Naive thymus-derived CD4-positive, alpha-beta T cell (primary cell): Measurements from ENCODE around the gene MTFR1L. TPM values are rescaled to one million over a fixed set of nuclear protein-coding genes. Genes with fewer than 3 reads are reported as not detected.

Source experiments
- ATAC-seq: fragments of 150-1000 bp; cut with Tn5 transposase; 2 replicates; pipeline ENCODE4 v1.10.0; 2021; ENCODE audit warnings: mild to moderate bottlenecking, moderate library complexity
- CTCF ChIA-PET: fragments of 350-600 bp; sonication (Branson Sonifier 250); formaldehyde crosslinking; loops from one replicate; lab custom pipeline; 2021; ENCODE audit warnings: antibody characterized with exemption; lab: Charles Lee
- POLR2A ChIA-PET: fragments of 350-600 bp; sonication (Branson Sonifier 250); formaldehyde crosslinking; loops from one replicate; lab custom pipeline; 2021; ENCODE audit warnings: antibody characterized with exemption, inconsistent platforms; lab: Charles Lee
- DNase-seq, 9 donors: peaks; one replicate each; pipeline versions ENCODE4 v3.0.0 to v3.0.0-alpha.2; 2020 to 2022; ENCODE audit warnings: mixed read lengths in 1 of 9
- H3K27ac ChIP-seq: one replicate; pipeline ENCODE4 v1.7.0; 2013; ENCODE audit warnings: mild to moderate bottlenecking, low read depth, low read length, moderate library complexity
- H3K27me3 ChIP-seq, 2 donors: one replicate each; pipeline ENCODE4 v1.7.0; 2013; ENCODE audit warnings: low read length in 2 of 2, mild to moderate bottlenecking in 2 of 2, moderate library complexity in 2 of 2; ENCODE audit not compliant: control insufficient read depth in 2 of 2, insufficient read depth in 2 of 2
- H3K36me3 ChIP-seq, 3 experiments: 1 replicate in 2 of 3; 2 replicates in 1 of 3; pipeline ENCODE4 v1.7.0; 2013; ENCODE audit warnings: low read length in 3 of 3, mild to moderate bottlenecking in 3 of 3, moderate library complexity in 1 of 3; ENCODE audit not compliant: insufficient read depth in 3 of 3, control insufficient read depth in 2 of 3
- H3K4me1 ChIP-seq, 2 donors: one replicate each; pipeline ENCODE4 v1.7.0; 2013; ENCODE audit warnings: low read length in 2 of 2, mild to moderate bottlenecking in 2 of 2, moderate library complexity in 1 of 2; ENCODE audit not compliant: control insufficient read depth in 2 of 2, insufficient read depth in 2 of 2
- H3K4me3 ChIP-seq: 2 replicates; pipeline ENCODE4 v1.7.0; 2013; ENCODE audit warnings: mild to moderate bottlenecking, low read length
- H3K9me3 ChIP-seq, 3 experiments: 1 replicate in 2 of 3; 2 replicates in 1 of 3; pipeline ENCODE4 v1.7.0; 2013; ENCODE audit warnings: low read length in 3 of 3; ENCODE audit not compliant: control insufficient read depth in 2 of 3
- H3K27ac Mint-ChIP-seq, 9 donors: one replicate each; pipeline ENCODE4 v1.8.0; 2020 to 2022; ENCODE audit warnings: mixed read lengths in 9 of 9, mild to moderate bottlenecking in 8 of 9, moderate library complexity in 5 of 9, inconsistent platforms in 2 of 9
- H3K27me3 Mint-ChIP-seq, 5 donors: one replicate each; pipeline ENCODE4 v1.8.0; 2021 to 2022; ENCODE audit warnings: mixed read lengths in 5 of 5, mild to moderate bottlenecking in 1 of 5
- H3K36me3 Mint-ChIP-seq, 5 donors: one replicate each; pipeline ENCODE4 v1.8.0; 2020 to 2022; ENCODE audit warnings: mixed read lengths in 5 of 5, mild to moderate bottlenecking in 3 of 5, inconsistent platforms in 1 of 5
- H3K4me1 Mint-ChIP-seq, 7 donors: one replicate each; pipeline ENCODE4 v1.8.0; 2020 to 2022; ENCODE audit warnings: mixed read lengths in 7 of 7, mild to moderate bottlenecking in 3 of 7, inconsistent platforms in 1 of 7
- H3K4me3 Mint-ChIP-seq, 10 donors: one replicate each; pipeline ENCODE4 v1.8.0; 2020 to 2022; ENCODE audit warnings: mild to moderate bottlenecking in 10 of 10, mixed read lengths in 10 of 10, moderate library complexity in 6 of 10, inconsistent platforms in 2 of 10
- H3K9me3 Mint-ChIP-seq, 11 donors: one replicate each; pipeline ENCODE4 v1.8.0; 2020 to 2022; ENCODE audit warnings: mixed read lengths in 11 of 11, mild to moderate bottlenecking in 4 of 11, inconsistent platforms in 1 of 11, moderate library complexity in 1 of 11
- intact Hi-C, 2 donors: fragments of 100-400 bp; cut with micrococcal nuclease; formaldehyde crosslinking; loops; one replicate each; pipeline ENCODE4 v1.15.1; 2023
- polyA plus RNA-seq, 2 donors: library from polyadenylated mRNA; unstranded; fragments of 300-500 nt; fragmentation: Illumina TruSeq; gene quantifications; one replicate each; pipeline ENCODE4 v1.2.3, GENCODE V29; 2021
- total RNA-seq, 6 experiments: library from RNA in 5 of 6; stranded (reverse) in 5 of 6; gene quantifications; 1 replicate in 5 of 6; 2 replicates in 1 of 6; pipeline ENCODE4 v1.2.3 and lab custom pipeline; 2021 to 2026

Gene MTFR1L
- total and polyA plus RNA-seq, 7 experiments from 2014 or later = 39.6 to 60.2 (median 42.4) TPM

DNA sequence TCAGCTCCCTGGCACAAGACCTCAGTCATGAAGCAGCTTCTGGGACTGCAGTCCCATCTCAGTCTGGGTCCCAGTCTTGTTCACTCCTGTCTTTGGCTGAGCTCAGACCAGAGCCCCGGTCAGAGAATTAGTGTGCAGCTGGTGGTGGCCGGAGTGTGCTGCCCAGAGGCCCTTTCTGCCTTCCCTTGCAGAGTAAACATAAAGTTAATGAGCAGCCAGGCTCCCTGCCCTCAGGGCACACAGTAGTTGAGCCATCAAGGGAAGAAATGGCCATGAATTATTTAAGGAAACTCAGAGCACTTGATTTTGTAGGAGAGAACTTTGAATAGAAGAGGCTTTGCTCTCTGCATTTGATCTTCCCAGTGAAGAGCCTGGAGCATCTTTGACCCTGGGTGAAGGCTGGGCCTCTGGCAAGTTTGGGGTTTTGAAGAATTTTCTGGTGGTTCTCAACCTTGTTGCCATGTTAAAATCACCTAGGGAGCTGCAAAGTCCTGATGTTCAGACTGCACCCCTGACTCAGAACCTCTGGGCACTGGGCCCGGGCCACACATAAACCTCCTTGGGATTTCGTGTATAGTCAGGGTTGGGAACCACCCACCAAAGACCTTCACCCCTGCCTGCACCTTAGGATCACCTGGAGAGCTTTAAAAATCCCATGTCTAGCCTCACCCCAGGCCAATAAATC is 46.2 kb upstream of the MTFR1L start:
- H3K9me3 Mint-ChIP-seq = peaks cover 0 to 7% (median 0%) of the 10 kb centered on the region in 11 donors
- no peak for ATAC-seq
- Histone ChIP-seq H3K4me1 (peaks cover 35 to 90% of the 10 kb centered on the region in 2 donors), H3K27ac (peak overlapping the region; percentile 77), H3K36me3 (peaks cover 0 to 39% (median 0%) of the 10 kb centered on the region in 3 experiments), H3K27me3 (no peaks in the 10 kb centered on the region), H3K9me3 (no peaks in the 10 kb centered on the region), H3K4me3 (no peak overlapping the region)
- peaks cover 0 to 50% (median 0%) of the 10 kb centered on the region in 5 donors for H3K27me3 Mint-ChIP-seq
- H3K4me3 Mint-ChIP-seq = peak overlapping the region; percentile 43 to 91 (median 84)
- CTCF ChIA-PET = interaction anchor here (1.0 to 2.7 kb wide), 6 partner anchors 15 to 131 kb away, joined by 4 to 13 read pairs (median 6); no protein-coding TSS in a partner anchor
- peak overlapping the region; percentile 53 to 99 (median 97) for H3K27ac Mint-ChIP-seq
- POLR2A ChIA-PET = interaction anchor here (0.6 to 4.1 kb wide), 19 partner anchors 7 to 219 kb away, joined by 3 to 45 read pairs (median 12); partner anchors contain the start of genes MAN1C1, MTFR1L and SELENON
- peaks cover 49 to 100% (median 96%) of the 10 kb centered on the region in 7 donors for H3K4me1 Mint-ChIP-seq
- DNase-seq = no peak
- intact Hi-C loops = loop anchor here (1.0 to 2.0 kb wide), 7 partner anchors 7 to 155 kb away; no protein-coding TSS in a partner anchor
- peaks cover 4 to 32% (median 24%) of the 10 kb centered on the region in 5 donors for H3K36me3 Mint-ChIP-seq

DNA sequence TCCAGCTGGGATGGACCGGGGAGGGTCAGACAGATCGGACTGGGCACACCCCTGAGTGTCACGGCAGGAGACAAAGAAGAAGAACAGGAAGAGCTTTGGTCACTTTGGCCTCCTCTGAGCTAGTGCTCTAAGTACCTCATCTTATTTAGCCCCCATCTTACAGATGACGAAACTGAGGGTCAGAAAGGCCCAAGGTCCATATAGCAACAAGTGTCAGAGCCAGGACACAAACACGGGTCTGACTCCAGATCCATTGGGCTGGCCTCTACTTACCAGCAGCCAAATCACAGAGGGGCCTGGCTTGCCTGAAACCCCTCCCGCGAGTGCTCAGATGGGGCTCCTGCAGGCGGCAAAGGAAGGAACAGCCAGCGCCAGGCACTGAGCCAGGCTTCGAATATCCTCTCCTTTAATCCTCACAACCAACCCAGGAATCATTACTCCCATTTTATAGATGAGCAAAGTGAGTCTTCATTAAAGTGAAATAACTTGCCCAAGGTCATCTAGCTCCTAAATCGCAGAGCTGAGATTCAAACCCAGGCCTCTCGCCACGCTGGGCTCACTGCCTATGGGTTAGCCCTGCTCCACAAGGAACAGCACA is 45.4 kb upstream of the MTFR1L start:
- H3K27me3 ChIP-seq = no peaks in the 10 kb centered on the region
- Mint-ChIP-seq H3K27ac (peak overlapping the region; percentile 53 to 99 (median 97)), H3K4me1 (peaks cover 50 to 96% (median 90%) of the 10 kb centered on the region in 7 donors), H3K9me3 (peaks cover 0 to 7% (median 0%) of the 10 kb centered on the region in 11 donors), H3K27me3 (peaks cover 0 to 50% (median 0%) of the 10 kb centered on the region in 5 donors), H3K4me3 (peak overlapping the region; percentile 71 to 91 (median 84)), H3K36me3 (peaks cover 4 to 25% (median 25%) of the 10 kb centered on the region in 5 donors)
- intact Hi-C loops = loop anchor here (1.0 to 2.0 kb wide), 7 partner anchors 8 to 156 kb away; no protein-coding TSS in a partner anchor
- H3K4me3 ChIP-seq = no peak overlapping the region
- no peak for ATAC-seq
- H3K36me3 ChIP-seq = peaks cover 0 to 39% (median 0%) of the 10 kb centered on the region in 3 experiments
- no peaks in the 10 kb centered on the region for H3K9me3 ChIP-seq
- POLR2A ChIA-PET = interaction anchor here (0.6 to 4.1 kb wide), 27 partner anchors 8 to 542 kb away, joined by 3 to 45 read pairs (median 10); partner anchors contain the start of genes LDLRAP1, MAN1C1, MTFR1L and SELENON
- peaks cover 35 to 87% of the 10 kb centered on the region in 2 donors for H3K4me1 ChIP-seq
- peak overlapping the region; percentile 77 for H3K27ac ChIP-seq
- CTCF ChIA-PET = interaction anchor here (0.7 to 2.7 kb wide), 12 partner anchors 16 to 418 kb away, joined by 3 to 15 read pairs (median 4); no protein-coding TSS in a partner anchor
- DNase-seq = no peak

DNA sequence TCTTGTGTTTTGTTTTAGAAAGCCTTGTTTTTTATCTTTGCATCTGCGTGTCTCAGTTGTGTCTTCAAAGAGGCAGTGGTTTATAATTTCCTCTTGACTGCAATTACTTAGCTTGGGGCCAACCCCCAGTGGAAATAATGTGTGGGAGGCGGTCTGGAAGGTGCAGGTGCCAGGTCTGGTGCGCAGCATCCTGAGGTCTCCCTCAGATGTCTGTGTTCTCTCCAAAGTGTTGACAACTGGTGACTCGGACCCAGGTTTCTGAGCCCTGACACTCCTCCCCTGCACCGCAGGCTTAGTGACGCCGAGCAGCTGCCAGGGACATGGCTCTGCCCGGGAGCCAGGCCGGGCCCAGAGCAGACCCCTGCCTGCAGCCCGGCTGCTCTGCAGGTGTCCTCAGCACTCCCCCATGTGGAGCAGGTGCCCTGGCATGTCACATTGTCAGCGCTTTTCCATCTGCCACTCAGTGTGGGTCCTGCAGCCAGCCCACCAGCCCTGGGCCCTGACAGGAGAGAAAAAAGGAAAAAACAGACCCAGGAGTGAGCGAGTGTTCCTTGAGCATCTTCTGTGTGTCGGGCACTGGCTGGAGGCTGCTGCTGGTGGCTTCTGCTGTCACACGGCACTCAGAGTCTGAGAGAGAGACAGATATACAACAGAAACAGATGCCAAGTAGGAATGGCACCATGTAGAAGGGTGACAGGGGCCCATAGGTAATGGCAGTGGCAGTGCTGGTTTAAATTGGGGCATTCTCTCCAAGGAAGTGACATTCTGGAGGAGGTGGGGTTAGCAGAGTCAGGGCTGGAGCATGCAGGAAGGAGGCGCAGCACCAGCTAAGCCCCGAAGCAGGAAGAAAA is 44.6 kb upstream of the MTFR1L start:
- Mint-ChIP-seq H3K36me3 (peaks cover 4 to 29% (median 29%) of the 10 kb centered on the region in 5 donors), H3K4me3 (peak overlapping the region; percentile 71 to 91 (median 84)), H3K27ac (peak overlapping the region; percentile 79 to 99 (median 97)), H3K27me3 (peaks cover 0 to 45% (median 0%) of the 10 kb centered on the region in 5 donors), H3K4me1 (peaks cover 52 to 96% (median 86%) of the 10 kb centered on the region in 7 donors), H3K9me3 (peaks cover 0 to 7% (median 0%) of the 10 kb centered on the region in 11 donors)
- Histone ChIP-seq H3K4me1 (peaks cover 35 to 78% of the 10 kb centered on the region in 2 donors), H3K27me3 (no peaks in the 10 kb centered on the region), H3K9me3 (no peaks in the 10 kb centered on the region), H3K4me3 (peak overlapping the region; percentile 49), H3K36me3 (peaks cover 0 to 45% (median 0%) of the 10 kb centered on the region in 3 experiments), H3K27ac (peak overlapping the region; percentile 77)
- CTCF ChIA-PET = interaction anchor here (0.6 to 2.7 kb wide), 16 partner anchors 12 to 419 kb away, joined by 3 to 15 read pairs (median 4); no protein-coding TSS in a partner anchor
- DNase-seq (peak; percentile 53 to 97 (median 95)), ATAC-seq (peak; percentile 92)
- intact Hi-C loops = loop anchor here (1.0 to 2.0 kb wide), 12 partner anchors 9 to 167 kb away; no protein-coding TSS in a partner anchor
- POLR2A ChIA-PET = interaction anchor here (0.7 to 4.1 kb wide), 33 partner anchors 9 to 543 kb away, joined by 3 to 45 read pairs (median 8); partner anchors contain the start of genes LDLRAP1, MAN1C1, MTFR1L and SELENON

DNA sequence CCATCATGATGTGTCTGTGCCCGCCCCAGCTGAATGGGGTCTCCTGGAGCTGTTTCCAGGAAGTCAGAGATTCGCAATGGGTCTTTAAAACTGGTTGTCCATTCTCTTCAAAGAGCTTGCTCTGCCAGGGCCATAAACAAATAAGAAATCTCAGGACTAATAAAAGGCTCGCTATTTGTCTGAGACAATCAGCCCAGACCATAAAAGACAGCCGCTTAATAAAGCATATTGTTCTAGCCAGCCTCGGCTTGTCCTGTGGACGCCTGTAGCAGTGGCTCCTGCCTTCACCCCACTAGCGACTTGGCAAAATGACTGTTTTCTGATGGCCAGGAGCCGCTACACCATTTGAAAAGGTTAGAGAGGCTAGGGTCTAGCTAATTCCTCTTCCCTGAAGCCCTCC is 40.4 kb upstream of the MTFR1L start:
- ChIA-PET POLR2A (interaction anchor here (0.9 to 1.9 kb wide), 6 partner anchors 19 to 230 kb away, joined by 3 to 6 read pairs (median 3); no protein-coding TSS in a partner anchor), CTCF (interaction anchor here (0.6 kb wide), 1 partner anchor 24 kb away, joined by 3 read pairs; no protein-coding TSS in a partner anchor)
- intact Hi-C loops = no loop called here
- Mint-ChIP-seq H3K4me3 (no peak overlapping the region), H3K27me3 (peaks cover 0 to 11% (median 0%) of the 10 kb centered on the region in 5 donors), H3K36me3 (peaks cover 0 to 38% (median 23%) of the 10 kb centered on the region in 5 donors), H3K27ac (peak overlapping the region in 7 of 9 donors; percentile 67 to 97 (median 93)), H3K9me3 (peaks cover 0 to 4% (median 0%) of the 10 kb centered on the region in 11 donors), H3K4me1 (peaks cover 29 to 75% (median 54%) of the 10 kb centered on the region in 7 donors)
- Histone ChIP-seq H3K4me1 (peaks cover 18 to 36% of the 10 kb centered on the region in 2 donors), H3K36me3 (peaks cover 0 to 77% (median 16%) of the 10 kb centered on the region in 3 experiments), H3K27me3 (no peaks in the 10 kb centered on the region), H3K4me3 (no peak overlapping the region), H3K9me3 (no peaks in the 10 kb centered on the region), H3K27ac (no peak overlapping the region)
- ATAC-seq (no peak), DNase-seq (no peak)

DNA sequence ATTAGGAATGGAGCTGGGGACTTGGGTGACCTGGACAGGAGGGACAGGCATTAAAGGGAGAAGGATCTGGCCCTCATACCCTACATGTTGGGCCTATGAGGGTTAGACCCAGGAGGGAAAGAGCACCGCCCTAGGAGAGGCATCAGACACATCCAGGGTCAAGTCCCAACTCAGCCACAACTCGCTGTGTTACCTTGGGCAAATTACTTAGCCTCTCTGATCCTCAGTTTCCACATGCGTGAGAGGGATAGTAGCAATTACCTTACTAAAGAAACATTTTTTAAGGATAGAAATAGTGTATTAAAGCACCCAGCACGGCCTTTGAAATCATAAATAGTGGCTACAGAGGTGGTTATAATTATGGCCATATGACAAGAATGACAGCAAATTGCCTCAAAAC is 39.9 kb upstream of the MTFR1L start:
- Histone ChIP-seq H3K9me3 (no peaks in the 10 kb centered on the region), H3K36me3 (peaks cover 0 to 82% (median 21%) of the 10 kb centered on the region in 3 experiments), H3K27ac (no peak overlapping the region), H3K4me1 (peaks cover 14 to 34% of the 10 kb centered on the region in 2 donors), H3K4me3 (no peak overlapping the region), H3K27me3 (no peaks in the 10 kb centered on the region)
- ATAC-seq = no peak
- Mint-ChIP-seq H3K4me1 (peaks cover 24 to 75% (median 54%) of the 10 kb centered on the region in 7 donors), H3K4me3 (peak overlapping the region in 1 of 10 donors; percentile 56), H3K27me3 (peaks cover 0 to 14% (median 0%) of the 10 kb centered on the region in 5 donors), H3K36me3 (peaks cover 0 to 42% (median 27%) of the 10 kb centered on the region in 5 donors), H3K27ac (peak overlapping the region in 8 of 9 donors; percentile 59 to 97 (median 84)), H3K9me3 (peaks cover 0 to 2% (median 0%) of the 10 kb centered on the region in 11 donors)
- CTCF ChIA-PET = interaction anchor here (0.6 kb wide), 1 partner anchor 25 kb away, joined by 3 read pairs; no protein-coding TSS in a partner anchor
- DNase-seq = no peak
- intact Hi-C loops = no loop called here
- POLR2A ChIA-PET = interaction anchor here (1.0 to 1.9 kb wide), 4 partner anchors 18 to 231 kb away, joined by 3 to 6 read pairs (median 3); no protein-coding TSS in a partner anchor
